Cardiac muscle cell (in vitro differentiated cells and primary cell): ENCODE data around the gene EEF2KMT. TPM values are rescaled to one million over a fixed set of nuclear protein-coding genes. Genes with fewer than 3 reads are reported as not detected.
"Not testable (repeated sequence)": the region's sequence is repeated elsewhere in the genome, so short reads cannot be mapped to it uniquely, and the experiment has no call there.

ENCODE experiments used
- DNase-seq, 2 donors: peaks; one replicate each; pipeline versions ENCODE4 v3.0.0 to v3.0.0-alpha.2; 2010 to 2017; ENCODE audit warnings: low read depth in 1 of 2, low spot score in 1 of 2
- H3K27ac ChIP-seq: fragments of 200-600 bp; sonication (generic); 2 replicates; pipeline ENCODE4 v1.5.1; 2016
- H3K27me3 ChIP-seq: fragments of 200-600 bp; sonication (generic); 2 replicates; pipeline ENCODE4 v1.6.0; 2016; ENCODE audit warnings: control low read depth
- H3K36me3 ChIP-seq: fragments of 200-600 bp; sonication (generic); 2 replicates; pipeline ENCODE4 v1.5.1; 2016; ENCODE audit warnings: control low read depth
- H3K4me1 ChIP-seq: fragments of 200-600 bp; sonication (generic); 2 replicates; pipeline ENCODE4 v1.8.1; 2017; ENCODE audit warnings: low read depth, mild to moderate bottlenecking, mixed run types
- H3K4me3 ChIP-seq: fragments of 200-600 bp; sonication (generic); 2 replicates; pipeline ENCODE4 v1.5.1; 2016; ENCODE audit warnings: mild to moderate bottlenecking
- H3K9me3 ChIP-seq: fragments of 200-600 bp; sonication (generic); 2 replicates; pipeline ENCODE4 v1.5.1; 2017; ENCODE audit warnings: low read depth, mild to moderate bottlenecking, control low read depth
- CTCF ChIP-seq: IDR thresholded peaks from 2 replicates; pipeline ENCODE4 v1.5.1; 2012; ENCODE audit warnings: low read depth, mild to moderate bottlenecking, low read length
- polyA plus RNA-seq: library from polyadenylated mRNA; unstranded; fragments of >200 nt; fragmentation: Nextera tagmentation; extraction: Ambion mirVana; gene quantifications from 2 replicates; pipeline ENCODE4 v1.2.1, GENCODE V29; 2016
- total RNA-seq: library from RNA; depleted of rRNA; stranded (reverse); fragments of >200 nt; gene quantifications from 2 replicates; pipeline ENCODE4 v1.2.3, GENCODE V29; 2016

Gene EEF2KMT
- total and polyA plus RNA-seq, 2 experiments from 2014 or later: 9.6 to 23.2 TPM

GRCh38 chr16:5108505-5109158 is 11.0 kb upstream of the EEF2KMT start:
- Histone ChIP-seq H3K4me1 (no peaks in the 10 kb centered on the region), H3K27ac (no peak overlapping the region), H3K27me3 (no peaks in the 10 kb centered on the region), H3K9me3 (no peaks in the 10 kb centered on the region), H3K36me3 (no peaks in the 10 kb centered on the region), H3K4me3 (no peak overlapping the region)
- TF ChIP-seq CTCF: no peak
- no peak for DNase-seq

GRCh38 chr16:5105039-5105438 is 7.4 kb upstream of the EEF2KMT start:
- not testable (repeated sequence) for H3K4me1 ChIP-seq, H3K27ac ChIP-seq, H3K4me3 ChIP-seq, H3K27me3 ChIP-seq, H3K36me3 ChIP-seq, H3K9me3 ChIP-seq, DNase-seq

- not testable (repeated sequence) for H3K27me3 ChIP-seq
These were observed 5.9 kb upstream of the EEF2KMT start for GRCh38 chr16:5103296-5104032.

GRCh38 chr16:5099174-5099573 is 1.6 kb upstream of the EEF2KMT start:
- not testable (repeated sequence) for H3K36me3 ChIP-seq, H3K9me3 ChIP-seq, H3K4me1 ChIP-seq, DNase-seq, H3K27me3 ChIP-seq
- Histone ChIP-seq H3K4me3 (peak overlapping the region; percentile 40), H3K27ac (peak overlapping the region; percentile 69)

More at GRCh38 chr16:5103296-5104032, 5.9 kb upstream of the EEF2KMT start:
- H3K27ac ChIP-seq, H3K36me3 ChIP-seq, H3K4me3 ChIP-seq, H3K9me3 ChIP-seq, DNase-seq, H3K4me1 ChIP-seq: not testable (repeated sequence)

- peak overlapping the region; percentile 69 for H3K27ac ChIP-seq
These were observed 895 bp upstream of the EEF2KMT start for GRCh38 chr16:5098221-5099159.

GRCh38 chr16:5097061-5097469 is 530 bp downstream of the EEF2KMT start:
- H3K27me3 ChIP-seq, H3K36me3 ChIP-seq, H3K9me3 ChIP-seq, H3K4me1 ChIP-seq: not testable (repeated sequence)
- peak overlapping the region; percentile 63 for H3K27ac ChIP-seq
- peak overlapping the region; percentile 75 for H3K4me3 ChIP-seq
- peak; percentile 10 to 30 for DNase-seq

More at GRCh38 chr16:5098221-5099159, 895 bp upstream of the EEF2KMT start:
- peak; percentile 81 to 92 for DNase-seq
- H3K4me1 ChIP-seq, H3K27me3 ChIP-seq, H3K36me3 ChIP-seq, H3K9me3 ChIP-seq: not testable (repeated sequence)
- H3K4me3 ChIP-seq: peak overlapping the region; percentile 75

GRCh38 chr16:5096437-5097060 is 1.0 kb downstream of the EEF2KMT start:
- H3K9me3 ChIP-seq, H3K27me3 ChIP-seq, DNase-seq, H3K36me3 ChIP-seq, H3K27ac ChIP-seq, H3K4me1 ChIP-seq: not testable (repeated sequence)
- H3K4me3 ChIP-seq: peak overlapping the region; percentile 75

GRCh38 chr16:5095145-5095830 is 2.3 kb downstream of the EEF2KMT start:
- not testable (repeated sequence) for H3K9me3 ChIP-seq, H3K27me3 ChIP-seq, H3K27ac ChIP-seq, DNase-seq, H3K4me1 ChIP-seq, H3K4me3 ChIP-seq, H3K36me3 ChIP-seq

- not testable (repeated sequence) for H3K4me1 ChIP-seq, H3K27ac ChIP-seq, DNase-seq, H3K27me3 ChIP-seq, H3K4me3 ChIP-seq, H3K36me3 ChIP-seq, H3K9me3 ChIP-seq
These were observed 3.8 kb downstream of the EEF2KMT start for GRCh38 chr16:5093746-5094145.

- not testable (repeated sequence) for DNase-seq, H3K4me3 ChIP-seq, H3K4me1 ChIP-seq, H3K27me3 ChIP-seq, H3K9me3 ChIP-seq, H3K27ac ChIP-seq, H3K36me3 ChIP-seq
These were observed 4.5 kb downstream of the EEF2KMT start for GRCh38 chr16:5093081-5093480.

- H3K4me3 ChIP-seq, DNase-seq, H3K4me1 ChIP-seq, H3K9me3 ChIP-seq, H3K36me3 ChIP-seq, H3K27ac ChIP-seq, H3K27me3 ChIP-seq: not testable (repeated sequence)
These were observed 7.0 kb downstream of the EEF2KMT start for GRCh38 chr16:5090592-5090991.
